Activated CD4-positive, alpha-beta T cell treated with anti-CD3 and anti-CD28 coated beads for 36 hours (primary cell): Measurements from ENCODE around the gene SDHB. TPM values are rescaled to one million over a fixed set of nuclear protein-coding genes. Genes with fewer than 3 reads are reported as not detected.

Experiments used
- ATAC-seq: fragments of 200-7000 bp; cut with Tn5 transposase; one replicate; pipeline ENCODE4 v1.10.0; 2021; ENCODE audit warnings: mild to moderate bottlenecking, moderate library complexity
- CTCF ChIA-PET: fragments of 350-600 bp; sonication (Branson Sonifier 250); formaldehyde crosslinking; loops from one replicate; lab custom pipeline; 2021; ENCODE audit warnings: antibody characterized with exemption; lab: Charles Lee
- POLR2A ChIA-PET: fragments of 350-600 bp; sonication (Branson Sonifier 250); formaldehyde crosslinking; loops from one replicate; lab custom pipeline; 2021; ENCODE audit warnings: antibody characterized with exemption, inconsistent platforms; lab: Charles Lee
- DNase-seq: peaks from one replicate; pipeline ENCODE4 v3.0.0-alpha.2; 2020
- H3K27ac Mint-ChIP-seq: one replicate; pipeline ENCODE4 v1.8.0; 2021; ENCODE audit warnings: mixed read lengths
- H3K27me3 Mint-ChIP-seq: one replicate; pipeline ENCODE4 v1.8.0; 2021; ENCODE audit warnings: mixed read lengths
- H3K36me3 Mint-ChIP-seq: one replicate; pipeline ENCODE4 v1.8.0; 2021; ENCODE audit warnings: low read depth, mixed read lengths
- H3K4me1 Mint-ChIP-seq: one replicate; pipeline ENCODE4 v1.8.0; 2021; ENCODE audit warnings: mixed read lengths
- H3K4me3 Mint-ChIP-seq: one replicate; pipeline ENCODE4 v1.8.0; 2021; ENCODE audit warnings: mild to moderate bottlenecking, moderate library complexity, mixed read lengths
- H3K9me3 Mint-ChIP-seq: one replicate; pipeline ENCODE4 v1.8.0; 2021; ENCODE audit warnings: low read depth, mixed read lengths
- intact Hi-C, 2 experiments: fragments of 100-400 bp; cut with DNase I in 1 of 2; cut with micrococcal nuclease in 1 of 2; formaldehyde crosslinking; loops; one replicate each; pipeline versions ENCODE4 v1.14.2 to v1.15.1; 2022 to 2024; cut with DNase I, micrococcal nuclease
- total RNA-seq, 2 experiments: library from RNA; stranded (reverse); gene quantifications; one replicate each; pipeline ENCODE4 v1.2.3, GENCODE V29; 2021

SDHB gene
- total RNA-seq = 100 to 1,000 TPM; 132 to 149 TPM

DNA sequence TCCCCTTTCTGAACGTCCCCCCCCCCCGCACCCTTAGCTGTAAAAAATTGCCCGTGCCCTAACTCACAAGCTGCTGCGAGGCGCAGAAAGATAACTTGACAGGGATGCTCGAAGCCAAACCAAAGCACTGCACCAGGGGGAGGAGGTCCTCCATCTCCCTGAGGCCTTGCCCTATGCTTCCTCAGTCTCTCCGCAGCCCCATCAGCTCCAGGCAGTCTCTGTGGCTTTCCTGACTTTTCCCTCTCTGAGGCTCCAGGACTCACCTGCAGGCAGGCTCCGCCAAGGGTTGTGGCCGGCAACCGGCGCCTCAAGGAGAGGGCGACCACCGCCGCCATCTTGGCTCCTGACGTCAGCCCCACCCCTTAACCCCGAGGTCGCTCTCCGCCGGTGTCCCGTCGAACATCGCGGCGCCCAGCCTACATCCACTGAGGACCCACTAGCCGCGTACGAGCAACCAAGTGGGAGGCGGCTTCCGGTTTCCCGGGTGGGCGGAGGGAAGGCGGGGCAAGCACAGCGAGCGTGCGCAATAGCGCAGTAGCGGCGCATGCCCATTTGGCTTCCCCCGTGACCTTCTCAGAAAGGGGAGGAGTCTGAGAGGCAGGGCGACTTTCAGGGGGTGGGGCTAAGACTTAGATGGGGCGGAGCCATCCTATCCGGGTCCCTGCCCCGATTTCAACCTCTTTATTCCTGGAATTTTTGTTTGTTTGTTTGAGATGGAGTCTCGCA, at the start of gene SDHB:
Gene SDHB (minus strand): TSS at position 348 of the 726 bp plus-strand sequence. CDS start 13 bp downstream, at position 335.
- ATAC-seq (peak; percentile 99), DNase-seq (peak; percentile 100)
- Mint-ChIP-seq H3K27me3 (peaks cover 3% of the 10 kb centered on the region), H3K9me3 (no peaks in the 10 kb centered on the region), H3K36me3 (peaks cover 12% of the 10 kb centered on the region), H3K27ac (peak within 1 kb of the TSS; percentile 97), H3K4me3 (peak within 1 kb of the TSS; percentile 94), H3K4me1 (peaks cover 21% of the 10 kb centered on the region)
- intact Hi-C loops = loop anchor here (1.0 to 10.0 kb wide), 7 partner anchors 43 to 689 kb away; partner anchors contain the start of genes ATP13A2 (in 2 of the 2), PADI2 (in 1 of the 2) and SZRD1 (in 1 of the 2)
- POLR2A ChIA-PET = no interaction called here
- CTCF ChIA-PET = interaction anchor here (0.6 to 0.8 kb wide), 2 partner anchors 31 to 169 kb away, joined by 4 read pairs; no protein-coding TSS in a partner anchor

- DNase-seq = no peak
- Mint-ChIP-seq H3K36me3 (no peaks in the 10 kb centered on the region), H3K4me3 (no peak overlapping the region), H3K27me3 (peaks cover 2% of the 10 kb centered on the region), H3K27ac (no peak overlapping the region), H3K9me3 (no peaks in the 10 kb centered on the region), H3K4me1 (no peaks in the 10 kb centered on the region)
- ChIA-PET POLR2A (no interaction called here), CTCF (no interaction called here)
- ATAC-seq = no peak
- intact Hi-C loops = no loop called here
These were observed 48.4 kb upstream of the SDHB start for GRCh38 chr1:17102232-17102631.

- Mint-ChIP-seq H3K36me3 (no peaks in the 10 kb centered on the region), H3K4me3 (no peak overlapping the region), H3K27ac (no peak overlapping the region), H3K4me1 (no peaks in the 10 kb centered on the region), H3K27me3 (peaks cover 2% of the 10 kb centered on the region), H3K9me3 (no peaks in the 10 kb centered on the region)
- ChIA-PET POLR2A (no interaction called here), CTCF (no interaction called here)
- no peak for ATAC-seq
- intact Hi-C loops = no loop called here
- no peak for DNase-seq
These were observed 47.4 kb upstream of the SDHB start for GRCh38 chr1:17101261-17101660.

- Mint-ChIP-seq H3K4me1 (no peaks in the 10 kb centered on the region), H3K36me3 (no peaks in the 10 kb centered on the region), H3K9me3 (no peaks in the 10 kb centered on the region), H3K27me3 (peaks cover 6% of the 10 kb centered on the region), H3K4me3 (no peak overlapping the region), H3K27ac (no peak overlapping the region)
- CTCF ChIA-PET = no interaction called here
- ATAC-seq (no peak), DNase-seq (no peak)
- POLR2A ChIA-PET = no interaction called here
- intact Hi-C loops = no loop called here
These were observed 45.9 kb upstream of the SDHB start for GRCh38 chr1:17099616-17100340.

- POLR2A ChIA-PET = no interaction called here
- Mint-ChIP-seq H3K4me3 (no peak overlapping the region), H3K36me3 (no peaks in the 10 kb centered on the region), H3K27ac (no peak overlapping the region), H3K27me3 (peaks cover 6% of the 10 kb centered on the region), H3K4me1 (no peaks in the 10 kb centered on the region), H3K9me3 (no peaks in the 10 kb centered on the region)
- CTCF ChIA-PET = interaction anchor here (0.5 kb wide), 1 partner anchor 53 kb away, joined by 3 read pairs; no protein-coding TSS in a partner anchor
- intact Hi-C loops = no loop called here
- ATAC-seq (no peak), DNase-seq (no peak)
These were observed 44.9 kb upstream of the SDHB start for GRCh38 chr1:17098446-17099317.

GRCh38 chr1:17097787-17098186, 44.0 kb upstream of the SDHB start:
- no peaks in the 10 kb centered on the region for H3K36me3 Mint-ChIP-seq
- peaks cover 6% of the 10 kb centered on the region for H3K27me3 Mint-ChIP-seq
- no peaks in the 10 kb centered on the region for H3K4me1 Mint-ChIP-seq
- intact Hi-C loops = no loop called here
- ChIA-PET CTCF (interaction anchor here (0.6 kb wide), 1 partner anchor 9 kb away, joined by 3 read pairs; no protein-coding TSS in a partner anchor), POLR2A (no interaction called here)
- H3K9me3 Mint-ChIP-seq = no peaks in the 10 kb centered on the region
- no peak for DNase-seq
- no peak for ATAC-seq
- no peak overlapping the region for H3K27ac Mint-ChIP-seq
- H3K4me3 Mint-ChIP-seq = no peak overlapping the region

- Mint-ChIP-seq H3K4me3 (no peak overlapping the region), H3K27ac (no peak overlapping the region), H3K4me1 (no peaks in the 10 kb centered on the region), H3K27me3 (peaks cover 6% of the 10 kb centered on the region), H3K36me3 (no peaks in the 10 kb centered on the region), H3K9me3 (no peaks in the 10 kb centered on the region)
- ChIA-PET POLR2A (no interaction called here), CTCF (no interaction called here)
- DNase-seq (no peak), ATAC-seq (no peak)
- intact Hi-C loops = no loop called here
These were observed 43.3 kb upstream of the SDHB start for GRCh38 chr1:17097147-17097546.

DNA sequence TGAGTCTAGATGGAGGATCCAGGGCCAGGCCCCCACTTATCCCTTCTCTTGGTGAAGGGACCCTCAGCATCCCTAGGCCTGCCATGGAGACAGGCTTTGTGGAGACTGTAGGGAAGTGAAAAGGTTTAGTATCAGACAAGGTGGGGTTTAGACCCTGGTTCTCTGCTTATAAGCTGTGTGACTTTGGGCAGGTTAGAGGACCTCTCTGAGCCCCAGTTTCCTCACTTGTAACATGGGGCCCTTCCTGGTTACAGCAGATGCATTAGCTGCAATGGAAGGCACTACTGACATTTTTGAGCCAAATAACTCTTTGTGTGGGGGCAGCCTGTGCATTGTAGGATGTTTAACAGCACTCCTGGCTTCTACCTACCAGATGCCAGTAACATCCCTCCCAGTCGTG, 42.8 kb upstream of the SDHB start:
- H3K27ac Mint-ChIP-seq = no peak overlapping the region
- no peaks in the 10 kb centered on the region for H3K9me3 Mint-ChIP-seq
- peaks cover 6% of the 10 kb centered on the region for H3K27me3 Mint-ChIP-seq
- ChIA-PET POLR2A (no interaction called here), CTCF (no interaction called here)
- no peak overlapping the region for H3K4me3 Mint-ChIP-seq
- H3K36me3 Mint-ChIP-seq = no peaks in the 10 kb centered on the region
- intact Hi-C loops = no loop called here
- DNase-seq (no peak), ATAC-seq (no peak)
- H3K4me1 Mint-ChIP-seq = no peaks in the 10 kb centered on the region

- Mint-ChIP-seq H3K36me3 (no peaks in the 10 kb centered on the region), H3K4me3 (no peak overlapping the region)
These were observed 41.3 kb upstream of the SDHB start for GRCh38 chr1:17095141-17095540.

DNA sequence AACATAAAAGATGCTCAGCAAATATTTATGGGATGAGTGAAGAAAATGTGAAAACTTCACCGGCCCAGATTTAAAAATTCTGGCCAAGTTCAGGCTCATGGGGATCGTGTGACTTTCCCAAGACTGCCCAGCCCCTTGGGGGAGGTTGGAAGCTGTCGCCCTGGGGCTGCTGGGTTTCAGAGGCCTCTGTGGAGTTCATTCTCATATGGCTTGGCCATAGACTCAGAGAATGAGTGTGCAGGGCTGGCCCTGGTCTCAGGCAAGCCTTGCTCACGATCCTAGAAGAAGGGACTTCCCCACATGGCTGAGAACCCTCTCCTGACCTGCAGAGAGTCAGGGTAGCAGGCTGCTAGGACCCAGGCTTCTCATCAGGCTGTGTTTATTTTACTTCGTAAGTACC, 40.8 kb upstream of the SDHB start:
- Mint-ChIP-seq H3K27me3 (peaks cover 6% of the 10 kb centered on the region), H3K4me3 (no peak overlapping the region), H3K9me3 (no peaks in the 10 kb centered on the region), H3K4me1 (no peaks in the 10 kb centered on the region), H3K36me3 (no peaks in the 10 kb centered on the region), H3K27ac (no peak overlapping the region)
- CTCF ChIA-PET = no interaction called here
- POLR2A ChIA-PET = no interaction called here
- DNase-seq = no peak
- intact Hi-C loops = no loop called here
- ATAC-seq = no peak

More at GRCh38 chr1:17095141-17095540, 41.3 kb upstream of the SDHB start:
- H3K4me1 Mint-ChIP-seq = no peaks in the 10 kb centered on the region
- CTCF ChIA-PET = no interaction called here
- H3K27ac Mint-ChIP-seq = no peak overlapping the region
- peaks cover 6% of the 10 kb centered on the region for H3K27me3 Mint-ChIP-seq
- POLR2A ChIA-PET = no interaction called here
- intact Hi-C loops = no loop called here
- ATAC-seq = no peak
- DNase-seq = no peak
- no peaks in the 10 kb centered on the region for H3K9me3 Mint-ChIP-seq

DNA sequence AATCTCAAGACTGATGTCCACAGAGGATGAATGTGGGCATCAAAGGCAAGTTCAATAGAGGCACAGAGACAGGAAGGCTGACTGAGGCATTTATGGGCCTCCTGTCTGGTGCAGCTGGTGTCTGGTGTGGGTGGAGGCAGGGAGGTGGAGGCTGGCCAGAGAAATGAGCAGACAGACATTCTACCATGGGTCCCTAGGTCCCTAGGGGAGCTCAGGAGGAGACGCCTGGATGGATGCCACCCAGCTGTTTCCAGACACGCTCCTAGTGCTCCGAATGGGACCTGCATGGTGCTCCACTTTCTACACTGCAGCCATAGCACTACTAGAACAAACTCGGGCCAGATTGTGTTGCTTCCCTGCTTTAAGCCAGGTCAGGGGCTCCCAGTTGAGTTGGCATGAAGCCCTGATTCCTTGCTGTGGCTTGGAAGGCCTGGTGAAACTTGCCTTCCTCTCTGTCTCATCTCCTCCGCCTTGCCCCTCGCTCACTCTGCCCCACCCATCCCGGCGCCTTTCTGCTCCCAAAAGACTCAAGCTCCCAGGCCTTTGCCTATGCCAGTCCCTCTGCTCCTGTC, 40.1 kb upstream of the SDHB start:
- Mint-ChIP-seq H3K36me3 (no peaks in the 10 kb centered on the region), H3K4me1 (no peaks in the 10 kb centered on the region), H3K4me3 (no peak overlapping the region), H3K9me3 (no peaks in the 10 kb centered on the region), H3K27me3 (peaks cover 6% of the 10 kb centered on the region), H3K27ac (no peak overlapping the region)
- intact Hi-C loops = no loop called here
- DNase-seq (no peak), ATAC-seq (no peak)
- ChIA-PET POLR2A (no interaction called here), CTCF (no interaction called here)
